ENCODE data around the gene KMT2E. TPM values are rescaled to one million over a fixed set of nuclear protein-coding genes. Genes with fewer than 3 reads are reported as not detected.

The KMT2E gene
- total and polyA plus RNA-seq, 2 donors (not counting 3 experiments of a cell fraction or from before 2014, with no cell fraction given), result 19.0 to 74.8 TPM

- Histone ChIP-seq H3K27ac (ENCODE audit: insufficient read depth, low read depth, low read length) (no peak overlapping the region), H3K79me2 (ENCODE audit: control insufficient read depth, insufficient read depth, low read length) (peaks cover 11% of the 10 kb centered on the region), H3K9ac (replicated peaks; ENCODE audit: extremely low read depth, insufficient read depth, low read length) (no peak overlapping the region), H3K4me3 (replicated peaks in 1 of 3; ENCODE audit: insufficient read depth in 1 of 3, low read depth in 1 of 3, low read length in 3 of 3) (no peak overlapping the region), H3K9me1 (replicated peaks; ENCODE audit: control insufficient read depth, extremely low read depth, insufficient read depth, low read length) (no peaks in the 10 kb centered on the region), H2AFZ (ENCODE audit: low read depth, low read length) (no peak overlapping the region), H4K20me1 (replicated peaks; ENCODE audit: control insufficient read depth, extremely low read depth, insufficient read depth, low read length) (no peaks in the 10 kb centered on the region), H3K4me1 (ENCODE audit: control insufficient read depth, extremely low read depth, insufficient read depth, low read length) (peaks cover 7% of the 10 kb centered on the region), H3K4me2 (ENCODE audit: insufficient read depth, low read length) (no peak overlapping the region), H3K9me3 (replicated peaks; ENCODE audit: control insufficient read depth, insufficient read depth, low read length) (no peaks in the 10 kb centered on the region), H3K36me3 (ENCODE audit: control insufficient read depth in 2 of 2, extremely low read depth in 1 of 2, insufficient read depth in 2 of 2, low read length in 2 of 2) (peaks cover 0 to 10% of the 10 kb centered on the region in 2 experiments), H3K27me3 (ENCODE audit: control insufficient read depth in 2 of 2, insufficient read depth in 2 of 2, low read length in 2 of 2) (no peaks in the 10 kb centered on the region)
- TF ChIP-seq EZH2 (IDR thresholded peaks at IDR 0.05; ENCODE audit: borderline replicate concordance, low read depth, low read length, severe bottlenecking) (no peak), MYC (IDR thresholded peaks at IDR 0.05; ENCODE audit: low read depth, low read length) (no peak), GATA2 (IDR thresholded peaks at IDR 0.05; ENCODE audit: insufficient read depth, insufficient read length, low read depth, low read length) (no peak), POLR2AphosphoS5 (IDR thresholded peaks at IDR 0.05; ENCODE audit: insufficient read depth, low read depth, low read length) (no peak), FOS (IDR thresholded peaks at IDR 0.05; ENCODE audit: borderline replicate concordance, insufficient read depth, low read length) (no peak), MAX (IDR thresholded peaks at IDR 0.05; ENCODE audit: insufficient read depth, insufficient read length) (no peak), CTCF (IDR thresholded peaks at IDR 0.05; ENCODE audit: extremely low read depth in 1 of 2, insufficient read depth in 1 of 2, low read depth in 1 of 2, low read length in 2 of 2) (no peak), JUN (IDR thresholded peaks at IDR 0.05; ENCODE audit: borderline replicate concordance, insufficient read depth, insufficient read length, low read depth) (no peak), POLR2A (IDR thresholded peaks at IDR 0.05; ENCODE audit: low read depth, low read length) (no peak)
- DNase-seq (ENCODE audit: low read depth, low spot score) (no peak), FAIRE-seq (no peak)
- CTCF ChIA-PET, result no interaction called here
- BruUV-seq (replicated peaks), result no TSS peak
- intact Hi-C loops (cut with micrococcal nuclease), result no loop called here
- POLR2A ChIA-PET, result no interaction called here
- dilution Hi-C loops (cut with MboI; ENCODE audit: extremely low pct_ligation_motif_present, low sequenced_read_pairs), result no loop called here
These were observed 117.9 kb downstream of the KMT2E start for GRCh38 chr7:105131890-105132289.

Measured in endothelial cell of umbilical vein (primary cell).